Measurements from ENCODE around the gene ITPK1. TPM values are rescaled to one million over a fixed set of nuclear protein-coding genes. Genes with fewer than 3 reads are reported as not detected.

Gene ITPK1
- total RNA-seq, 2 donors from 2014 or later = 77.1 to 118 TPM

- Histone ChIP-seq H3K27ac (no peak overlapping the region), H3K4me3 (no peak overlapping the region), H3K27me3 (replicated peaks; ENCODE audit: insufficient read depth) (peaks cover 3% of the 10 kb centered on the region), H3K9me3 (no peaks in the 10 kb centered on the region), H3K36me3 (no peaks in the 10 kb centered on the region), H3K4me1 (replicated peaks) (no peaks in the 10 kb centered on the region)
- TF ChIP-seq POLR2AphosphoS5 (IDR thresholded peaks at IDR 0.05) = no peak
- no peak for TF ChIP-seq CTCF (IDR thresholded peaks at IDR 0.05)
- no peak for TF ChIP-seq POLR2A (IDR thresholded peaks at IDR 0.05)
- 80% methylated on average over 7 of the region's 7 CpGs for WGBS
- DNase-seq (ENCODE audit: low spot score) = no peak
- intact Hi-C loops (cut with DNase I) = no loop called here
Observed at GRCh38 chr14:92917956-92918355, 197.8 kb downstream of the ITPK1 start.

- Histone ChIP-seq H3K36me3 (no peaks in the 10 kb centered on the region), H3K27ac (no peak overlapping the region), H3K4me3 (no peak overlapping the region), H3K9me3 (no peaks in the 10 kb centered on the region), H3K27me3 (replicated peaks; ENCODE audit: insufficient read depth) (no peaks in the 10 kb centered on the region), H3K4me1 (replicated peaks) (no peaks in the 10 kb centered on the region)
- intact Hi-C loops (cut with DNase I) = no loop called here
- TF ChIP-seq CTCF (IDR thresholded peaks at IDR 0.05) (no peak), POLR2AphosphoS5 (IDR thresholded peaks at IDR 0.05) (no peak), POLR2A (IDR thresholded peaks at IDR 0.05) (no peak)
- DNase-seq (ENCODE audit: low spot score) = no peak
- WGBS = 43% methylated on average over 14 of the region's 14 CpGs
Observed at GRCh38 chr14:92917041-92917940, 198.4 kb downstream of the ITPK1 start.

DNA sequence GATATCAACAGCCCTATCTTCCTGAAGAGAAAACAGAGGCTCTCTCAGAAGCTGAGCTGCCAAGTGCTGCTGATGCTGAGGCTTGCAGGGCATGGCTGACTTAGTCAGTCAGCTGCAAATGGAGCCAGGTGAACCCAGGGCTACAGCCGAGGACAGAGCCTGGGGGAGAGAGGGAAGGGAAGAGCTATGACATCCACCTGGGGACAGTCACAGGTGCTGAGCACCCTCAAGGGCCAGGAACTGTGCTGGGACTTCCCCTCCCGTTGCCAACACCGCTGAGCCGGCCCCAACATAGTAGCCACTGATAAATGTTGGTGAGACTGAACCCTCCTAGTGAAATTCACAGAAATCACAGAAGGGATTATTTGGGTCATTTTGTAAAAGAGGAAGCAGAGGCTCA is 199.5 kb downstream of the ITPK1 start:
- no peak overlapping the region for H3K27ac ChIP-seq
- H3K36me3 ChIP-seq = no peaks in the 10 kb centered on the region
- WGBS = 74% methylated on average over 4 of the region's 4 CpGs
- TF ChIP-seq POLR2A (IDR thresholded peaks at IDR 0.05) (no peak), CTCF (IDR thresholded peaks at IDR 0.05) (no peak), POLR2AphosphoS5 (IDR thresholded peaks at IDR 0.05) (no peak)
- no peak for DNase-seq (ENCODE audit: low spot score)
- H3K4me1 ChIP-seq (replicated peaks) = no peaks in the 10 kb centered on the region
- no peaks in the 10 kb centered on the region for H3K27me3 ChIP-seq (replicated peaks; ENCODE audit: insufficient read depth)
- no peak overlapping the region for H3K4me3 ChIP-seq
- no peaks in the 10 kb centered on the region for H3K9me3 ChIP-seq
- intact Hi-C loops (cut with DNase I) = no loop called here

GRCh38 chr14:92914087-92914656 is 201.6 kb downstream of the ITPK1 start:
- no peaks in the 10 kb centered on the region for H3K36me3 ChIP-seq
- WGBS = 6% methylated on average over 7 of the region's 7 CpGs
- no peak overlapping the region for H3K27ac ChIP-seq
- no peak overlapping the region for H3K4me3 ChIP-seq
- intact Hi-C loops (cut with DNase I) = no loop called here
- DNase-seq (ENCODE audit: low spot score) = no peak
- no peaks in the 10 kb centered on the region for H3K27me3 ChIP-seq (replicated peaks; ENCODE audit: insufficient read depth)
- H3K9me3 ChIP-seq = no peaks in the 10 kb centered on the region
- no peak for TF ChIP-seq POLR2A (IDR thresholded peaks at IDR 0.05)
- TF ChIP-seq POLR2AphosphoS5 (IDR thresholded peaks at IDR 0.05) = no peak
- TF ChIP-seq CTCF (IDR thresholded peaks at IDR 0.05) = no peak
- no peaks in the 10 kb centered on the region for H3K4me1 ChIP-seq (replicated peaks)

Data from prostate gland (tissue), 2 donors.